Neutrophil (primary cell): ENCODE measurements around the gene RTN4.

ENCODE experiments used
- H3K27ac ChIP-seq: fragments of 200-600 bp; sonication (generic); 2 replicates; pipeline ENCODE4 v1.5.1; 2016; ENCODE audit warnings: mild to moderate bottlenecking, moderate library complexity
- H3K27me3 ChIP-seq: fragments of 200-600 bp; sonication (generic); 2 replicates; pipeline ENCODE4 v1.6.0; 2016; ENCODE audit warnings: mild to moderate bottlenecking
- H3K36me3 ChIP-seq: fragments of 200-600 bp; sonication (generic); 2 replicates; pipeline ENCODE4 v1.5.1; 2017
- H3K4me1 ChIP-seq, 2 experiments: fragments of 200-600 bp in 1 of 2; sonication (generic) in 1 of 2; 1 replicate in 1 of 2; 2 replicates in 1 of 2; pipeline versions ENCODE4 v1.5.1 to v1.6.1; 2013 to 2016; ENCODE audit warnings: low read depth in 1 of 2, low read length in 1 of 2, mild to moderate bottlenecking in 1 of 2, moderate library complexity in 1 of 2; ENCODE audit not compliant: control insufficient read depth in 1 of 2, insufficient read depth in 1 of 2
- H3K4me3 ChIP-seq, 2 experiments: fragments of 200-600 bp in 1 of 2; sonication (generic) in 1 of 2; 1 replicate in 1 of 2; 2 replicates in 1 of 2; pipeline ENCODE4 v1.5.1; 2013 to 2016; ENCODE audit warnings: low read depth in 1 of 2, low read length in 1 of 2, mild to moderate bottlenecking in 1 of 2, moderate library complexity in 1 of 2
- H3K9me3 ChIP-seq: fragments of 200-600 bp; sonication (generic); 2 replicates; pipeline ENCODE4 v1.5.1; 2016
- CTCF ChIP-seq: fragments of 200-600 bp; sonication (generic); IDR thresholded peaks from 2 replicates; pipeline ENCODE4 v1.5.1; 2016; ENCODE audit warnings: antibody characterized with exemption

Gene RTN4

GRCh38 chr2:54941248-54941984 is 108.8 kb downstream of the RTN4 start:
- Histone ChIP-seq H3K27me3 (no peaks in the 10 kb centered on the region), H3K36me3 (no peaks in the 10 kb centered on the region), H3K4me1 (no peaks in the 10 kb centered on the region), H3K27ac (no peak overlapping the region), H3K4me3 (no peak overlapping the region), H3K9me3 (no peaks in the 10 kb centered on the region)
- no peak for TF ChIP-seq CTCF

GRCh38 chr2:54940723-54941122 is 109.5 kb downstream of the RTN4 start:
- no peak for TF ChIP-seq CTCF
- H3K27me3 ChIP-seq, result no peaks in the 10 kb centered on the region
- no peaks in the 10 kb centered on the region for H3K9me3 ChIP-seq
- no peaks in the 10 kb centered on the region for H3K36me3 ChIP-seq
- H3K4me1 ChIP-seq, result no peaks in the 10 kb centered on the region
- H3K4me3 ChIP-seq, result no peak overlapping the region
- no peak overlapping the region for H3K27ac ChIP-seq

- H3K27ac ChIP-seq, result no peak overlapping the region
- no peak overlapping the region for H3K4me3 ChIP-seq
- no peak for TF ChIP-seq CTCF
- no peaks in the 10 kb centered on the region for H3K4me1 ChIP-seq
- H3K27me3 ChIP-seq, result no peaks in the 10 kb centered on the region
- H3K36me3 ChIP-seq, result no peaks in the 10 kb centered on the region
- no peaks in the 10 kb centered on the region for H3K9me3 ChIP-seq
These were observed 110.7 kb downstream of the RTN4 start for GRCh38 chr2:54939446-54940118.

- no peaks in the 10 kb centered on the region for H3K27me3 ChIP-seq
- H3K9me3 ChIP-seq, result no peaks in the 10 kb centered on the region
- no peak for TF ChIP-seq CTCF
- no peaks in the 10 kb centered on the region for H3K4me1 ChIP-seq
- H3K36me3 ChIP-seq, result no peaks in the 10 kb centered on the region
- H3K27ac ChIP-seq, result no peak overlapping the region
- H3K4me3 ChIP-seq, result no peak overlapping the region
These were observed 113.5 kb downstream of the RTN4 start for GRCh38 chr2:54936766-54937165.

GRCh38 chr2:54935389-54935788 is 114.9 kb downstream of the RTN4 start:
- H3K36me3 ChIP-seq, result no peaks in the 10 kb centered on the region
- TF ChIP-seq CTCF, result no peak
- H3K27ac ChIP-seq, result no peak overlapping the region
- no peaks in the 10 kb centered on the region for H3K4me1 ChIP-seq
- no peak overlapping the region for H3K4me3 ChIP-seq
- H3K27me3 ChIP-seq, result no peaks in the 10 kb centered on the region
- no peaks in the 10 kb centered on the region for H3K9me3 ChIP-seq
